GM18873 (cell line): ENCODE measurements around the gene PODN.

ENCODE experiments used
- ATAC-seq: cut with Tn5 transposase; IDR thresholded peaks from one replicate; pipeline ENCODE4 v1.9.1; 2021; ENCODE audit warnings: mild to moderate bottlenecking, moderate library complexity, moderate number of reproducible peaks; ENCODE audit not compliant: unreplicated experiment, low FRiP score

The PODN gene

GRCh38 chr1:53061859-53062707 lies at the start of gene PODN:
TSS of gene PODN (plus strand) at chr1:53062213. CDS start at chr1:53069856, 7,643 bp downstream.
- ATAC-seq: no peak

DNA sequence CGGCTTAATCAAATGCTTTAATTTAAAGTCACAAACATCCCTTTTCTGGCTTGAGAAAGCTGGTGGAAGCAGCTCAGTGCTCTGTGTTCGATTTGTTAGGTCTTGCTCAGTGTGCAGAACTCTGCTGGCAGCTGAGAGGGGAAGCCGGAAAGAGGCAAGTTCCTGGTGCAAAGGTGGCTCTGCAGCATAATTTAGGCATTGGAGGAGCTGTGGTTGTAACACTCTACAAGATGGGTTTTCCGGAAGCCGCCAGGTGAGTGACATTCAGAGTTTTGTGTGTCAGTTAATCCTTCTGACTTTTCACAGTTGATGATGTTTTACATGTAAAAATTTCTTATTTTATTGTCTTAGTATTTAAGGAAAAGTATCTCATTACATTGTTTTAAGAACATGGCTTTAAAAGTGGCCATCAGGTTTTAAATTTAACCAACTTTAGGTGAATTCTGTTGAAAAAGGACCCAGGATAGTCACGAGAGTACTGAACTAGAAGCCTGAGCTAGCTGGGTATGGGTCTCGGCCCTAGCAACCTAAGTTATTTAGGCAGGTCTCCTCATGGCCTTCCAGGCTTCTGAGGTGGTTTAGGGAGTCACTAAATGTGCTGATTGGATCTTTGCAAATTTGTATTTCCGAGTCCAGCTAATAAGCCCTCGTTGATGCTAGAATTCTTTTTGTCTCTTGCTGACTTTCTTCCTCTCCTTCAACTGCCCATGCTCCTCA lies 47.1 kb upstream of the PODN start:
- peak; percentile 69 for ATAC-seq

- no peak for ATAC-seq
Measured at GRCh38 chr1:53015508-53015860, 46.5 kb upstream of the PODN start.

DNA sequence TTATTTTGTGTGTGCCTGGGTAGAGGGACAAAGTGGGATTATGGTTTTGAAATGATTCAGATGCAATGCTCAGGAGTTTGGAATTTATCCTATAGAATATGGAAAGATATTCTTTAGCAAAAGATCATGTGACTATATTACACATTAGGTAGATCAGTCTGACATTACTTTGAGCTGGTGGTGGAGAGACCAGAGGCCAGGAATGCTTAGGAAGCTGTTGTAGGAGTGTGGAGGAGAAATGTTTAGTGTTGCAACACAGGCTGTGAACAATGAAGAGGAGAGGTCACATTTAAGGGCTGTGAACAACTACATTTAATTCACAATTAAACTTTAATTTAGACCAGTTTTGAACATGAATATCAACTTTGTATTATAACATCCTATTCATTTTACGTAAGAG lies 45.3 kb upstream of the PODN start:
- no peak for ATAC-seq

DNA sequence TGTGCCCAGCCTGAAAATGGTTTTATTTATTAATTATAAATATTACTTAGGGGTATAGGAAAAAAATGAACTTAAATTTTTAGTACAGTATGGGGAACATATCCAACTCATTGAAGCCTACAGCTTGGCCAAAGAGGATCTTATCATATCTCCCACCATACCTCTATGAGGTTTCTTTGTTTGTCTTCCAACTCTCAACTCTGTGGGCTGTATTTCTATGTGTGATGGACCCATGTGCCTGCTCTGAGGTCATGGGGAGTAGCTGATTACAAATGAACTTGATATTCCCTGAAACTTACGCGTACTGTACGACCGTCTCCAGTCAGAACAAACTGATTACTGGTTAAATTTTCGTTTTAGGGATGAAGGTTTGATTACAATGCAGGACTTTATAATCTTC lies 41.4 kb upstream of the PODN start:
- ATAC-seq: no peak

DNA sequence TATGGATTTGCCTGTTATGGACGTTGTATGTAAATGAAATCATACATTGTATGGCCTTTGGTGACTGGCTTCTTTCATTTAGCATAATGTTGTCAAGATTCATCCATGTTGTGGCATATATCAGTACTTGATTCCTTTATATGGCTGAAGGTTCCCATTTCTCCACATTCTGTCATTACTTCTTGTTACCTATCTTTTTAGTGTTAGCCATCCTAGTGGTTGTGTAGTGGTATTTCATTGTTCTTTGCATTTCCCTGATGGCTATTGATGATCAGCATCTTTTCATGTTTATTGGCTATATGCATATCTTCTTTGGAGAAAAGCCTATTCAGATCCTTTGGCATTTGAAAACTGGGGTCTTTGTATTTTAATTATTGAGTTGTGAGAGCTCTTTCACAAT lies 39.8 kb upstream of the PODN start:
- no peak for ATAC-seq

- ATAC-seq: no peak
Measured at GRCh38 chr1:53023546-53023945, 38.5 kb upstream of the PODN start.

GRCh38 chr1:53024117-53024516 lies 37.9 kb upstream of the PODN start:
- ATAC-seq: no peak

DNA sequence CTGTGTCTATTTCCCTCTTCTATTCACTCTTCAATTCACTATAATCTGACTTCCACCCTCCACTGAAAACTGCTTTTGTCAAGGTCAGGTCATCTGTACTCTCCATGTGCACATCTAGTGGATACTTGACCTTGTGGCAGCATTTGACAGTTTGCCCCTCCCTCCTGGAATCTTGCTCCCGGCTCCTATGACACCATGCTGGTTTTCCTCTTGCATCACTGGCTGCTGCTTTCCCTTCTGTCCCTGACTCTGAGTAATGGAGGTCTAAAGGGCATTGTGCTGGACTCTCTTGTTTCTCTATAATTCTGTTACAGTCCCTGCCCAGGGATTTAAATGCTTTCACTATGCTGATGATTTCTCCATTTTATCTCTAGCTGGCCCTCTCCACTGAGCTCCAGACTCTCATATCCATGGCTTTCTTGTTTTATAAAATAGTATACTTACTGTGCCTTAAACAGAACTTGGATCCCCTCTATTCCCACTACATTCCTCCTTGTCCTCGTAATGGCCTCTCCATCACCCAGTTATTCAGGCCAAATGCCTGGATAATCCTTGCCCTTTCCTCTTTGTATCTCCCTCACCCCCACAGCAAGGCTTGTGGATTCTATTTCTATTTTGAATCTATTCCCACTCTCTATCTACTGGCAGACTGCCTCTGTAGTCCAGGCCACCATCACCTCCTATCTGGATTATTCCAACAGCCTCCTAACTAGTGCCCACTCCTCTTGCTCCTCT lies 36.8 kb upstream of the PODN start:
- ATAC-seq: no peak

- no peak for ATAC-seq
Measured at GRCh38 chr1:53025769-53026112, 36.3 kb upstream of the PODN start.

DNA sequence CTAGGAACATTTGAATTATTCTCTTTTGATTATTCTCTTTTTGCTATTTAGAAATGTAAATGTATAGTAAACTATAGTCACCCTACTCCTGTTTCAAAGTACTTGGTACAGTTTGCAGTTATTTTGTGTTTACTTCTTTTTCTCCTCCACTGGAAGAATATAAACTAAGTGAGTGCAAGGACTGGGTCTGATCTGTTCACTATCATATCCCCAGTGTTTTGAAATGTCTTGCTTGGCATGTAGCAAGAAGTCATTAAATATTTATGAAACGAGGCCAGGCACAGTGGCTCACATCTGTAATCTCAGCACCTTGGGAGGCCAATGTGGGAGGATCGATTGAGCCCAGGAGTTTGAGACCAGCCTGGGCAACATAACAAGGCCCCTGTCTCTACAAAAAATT lies 35.8 kb upstream of the PODN start:
- ATAC-seq: no peak

DNA sequence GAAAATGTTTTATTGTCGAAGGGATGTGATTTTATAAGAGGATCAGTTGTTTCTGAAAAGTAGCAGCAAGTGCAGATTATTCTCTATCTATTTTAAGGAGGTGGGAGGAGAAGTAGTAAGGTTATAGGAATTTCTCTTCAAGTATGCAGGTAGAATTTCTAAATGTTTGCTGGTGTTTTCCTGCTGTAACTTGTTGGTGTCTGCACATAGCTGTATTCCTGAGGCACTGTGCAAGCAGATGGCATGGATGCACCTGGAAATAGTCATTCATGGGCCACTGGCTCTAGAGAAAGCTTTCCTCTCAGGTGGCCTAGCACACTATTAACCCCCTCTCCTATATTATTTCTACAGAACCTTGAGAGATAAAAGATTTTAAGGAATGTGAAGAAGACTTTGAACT lies 30.3 kb upstream of the PODN start:
- ATAC-seq: no peak

- ATAC-seq: no peak
Measured at GRCh38 chr1:53037159-53037558, 24.9 kb upstream of the PODN start.

- ATAC-seq: no peak
Measured at GRCh38 chr1:53038566-53038965, 23.4 kb upstream of the PODN start.

GRCh38 chr1:53043271-53043670 lies 18.7 kb upstream of the PODN start:
- no peak for ATAC-seq

DNA sequence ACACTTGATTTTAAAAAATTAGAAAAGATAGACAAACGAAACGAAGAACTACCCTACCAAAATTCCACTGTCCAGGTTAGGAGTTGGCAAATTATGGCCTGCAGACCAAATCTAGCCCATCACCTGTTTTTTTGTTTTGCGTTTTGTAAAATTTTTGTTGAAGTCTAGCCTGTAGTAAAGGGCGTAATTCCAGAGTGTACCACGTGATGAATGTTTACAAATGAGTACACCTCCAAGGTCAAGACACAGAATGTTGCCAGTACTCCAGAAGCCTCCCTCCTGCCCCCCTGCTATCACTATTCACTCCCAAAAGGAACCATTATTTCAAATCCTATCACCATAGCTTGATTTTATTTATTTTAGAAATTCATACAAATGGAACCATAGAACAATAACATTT lies 17.1 kb upstream of the PODN start:
- no peak for ATAC-seq

DNA sequence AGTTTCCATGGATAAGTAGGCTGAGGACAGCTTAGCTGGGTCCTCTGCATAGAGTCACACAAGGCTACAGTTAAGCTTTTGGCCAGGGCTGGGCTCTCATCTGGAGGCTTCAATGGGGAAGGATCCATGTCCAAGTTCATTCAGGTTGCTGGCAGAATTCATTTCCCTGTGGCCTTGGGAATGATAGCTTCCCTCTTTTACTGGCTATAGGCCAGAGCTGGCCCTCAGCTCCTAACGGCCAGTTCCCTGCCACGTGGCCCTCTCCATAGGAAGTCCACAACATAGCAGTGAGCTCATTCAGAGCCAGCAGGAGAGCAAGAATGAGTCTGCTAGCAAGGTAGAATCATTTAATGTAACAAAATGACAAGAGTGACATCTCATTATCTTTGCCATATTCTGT lies 15.1 kb upstream of the PODN start:
- ATAC-seq: no peak

GRCh38 chr1:53047737-53048736 lies 14.0 kb upstream of the PODN start:
- ATAC-seq: no peak

- no peak for ATAC-seq
Measured at GRCh38 chr1:53048960-53049573, 12.9 kb upstream of the PODN start.

- no peak for ATAC-seq
Measured at GRCh38 chr1:53049574-53049967, 12.4 kb upstream of the PODN start.
